OCI-LY3 (cell line): Measurements from ENCODE around the gene WBP1L.
A peak's percentile ranks its signal among the peaks of the same experiment; 100 is the strongest.

Experiments
- H2AFZ ChIP-seq: fragments of 200-600, 300-600 bp; shearing (Covaris generic); 2 replicates; pipeline ENCODE4 v1.6.0; 2014; ENCODE audit warnings: antibody characterized with exemption, low read depth, low read length
- H3K27ac ChIP-seq: fragments of 200-600, 300-600 bp; sonication (generic); 2 replicates; pipeline ENCODE4 v1.5.1; 2014; ENCODE audit warnings: mild to moderate bottlenecking, low read length, moderate library complexity, mixed read lengths
- H3K27me3 ChIP-seq: fragments of 200-600, 300-600 bp; sonication (generic); 2 replicates; pipeline ENCODE4 v1.6.1; 2014; ENCODE audit warnings: low read depth, low read length, mixed read lengths
- H3K36me3 ChIP-seq: fragments of 200-600, 300-600 bp; sonication (generic); replicated peaks from 2 replicates; pipeline ENCODE3; 2014; ENCODE audit warnings: low read depth, low read length, mixed read lengths
- H3K4me1 ChIP-seq: fragments of 300-600, 200-600 bp; sonication (generic); 2 replicates; pipeline ENCODE4 v1.6.1; 2014; ENCODE audit warnings: low read length, mixed read lengths
- H3K4me2 ChIP-seq: fragments of 200-600, 300-600 bp; sonication (generic); 2 replicates; pipeline ENCODE4 v1.6.1; 2014; ENCODE audit warnings: low read length, mixed read lengths
- H3K4me3 ChIP-seq: fragments of 300-600, 200-600 bp; sonication (generic); 2 replicates; pipeline ENCODE4 v1.5.1; 2014; ENCODE audit warnings: antibody characterized with exemption, mild to moderate bottlenecking, low read length, moderate library complexity
- H3K79me2 ChIP-seq: fragments of 300-600, 200-600 bp; shearing (Covaris generic); 2 replicates; pipeline ENCODE4 v1.6.1; 2014; ENCODE audit warnings: mild to moderate bottlenecking, low read length, mixed read lengths
- H3K9ac ChIP-seq: fragments of 300-600, 200-600 bp; shearing (Covaris generic); 2 replicates; pipeline ENCODE4 v1.6.0; 2014; ENCODE audit warnings: mild to moderate bottlenecking, low read length, moderate library complexity
- H3K9me3 ChIP-seq: fragments of 200-600, 300-600 bp; shearing (Covaris generic); 2 replicates; pipeline ENCODE4 v1.6.1; 2014; ENCODE audit warnings: low read length, mixed read lengths; ENCODE audit not compliant: insufficient read depth
- H4K20me1 ChIP-seq: fragments of 200-600, 300-600 bp; sonication (generic); 2 replicates; pipeline ENCODE4 v1.6.1; 2016; ENCODE audit warnings: low read length, mixed read lengths; ENCODE audit not compliant: insufficient read depth
- CTCF ChIP-seq: fragments of 200-600, 300-600 bp; sonication (generic); IDR thresholded peaks from 2 replicates; pipeline ENCODE4 v1.5.1; 2014; ENCODE audit warnings: antibody characterized with exemption, low read length, low read depth
- EZH2phosphoT487 ChIP-seq: fragments of 200-600 bp; shearing (Covaris generic); IDR thresholded peaks from 2 replicates; pipeline ENCODE4 v1.6.1; 2018; ENCODE audit warnings: antibody characterized with exemption, mixed run types, low read depth

Gene WBP1L

GRCh38 chr10:102765336-102765735, 21.6 kb downstream of the WBP1L start:
- Histone ChIP-seq H3K4me2 (no peak overlapping the region), H2AFZ (no peak overlapping the region), H3K4me1 (peaks cover 11% of the 10 kb centered on the region), H3K27me3 (no peaks in the 10 kb centered on the region), H3K79me2 (no peaks in the 10 kb centered on the region), H3K36me3 (no peaks in the 10 kb centered on the region), H3K9me3 (no peaks in the 10 kb centered on the region), H4K20me1 (no peaks in the 10 kb centered on the region), H3K9ac (no peak overlapping the region), H3K4me3 (no peak overlapping the region), H3K27ac (no peak overlapping the region)
- TF ChIP-seq CTCF (no peak), EZH2phosphoT487 (no peak)

GRCh38 chr10:102767428-102768160, 23.8 kb downstream of the WBP1L start:
- no peaks in the 10 kb centered on the region for H3K27me3 ChIP-seq
- H3K79me2 ChIP-seq = no peaks in the 10 kb centered on the region; the same call in 1 of the 2 replicates
- no peaks in the 10 kb centered on the region for H3K9me3 ChIP-seq
- H3K27ac ChIP-seq = no peak overlapping the region
- peaks cover 21% of the 10 kb centered on the region for H3K4me1 ChIP-seq
- H3K9ac ChIP-seq = no peak overlapping the region
- H3K4me2 ChIP-seq = peak overlapping the region; percentile 5; the same call in 1 of the 2 replicates
- TF ChIP-seq EZH2phosphoT487 (no peak), CTCF (no peak)
- no peaks in the 10 kb centered on the region for H4K20me1 ChIP-seq
- H3K4me3 ChIP-seq = no peak overlapping the region
- H2AFZ ChIP-seq = no peak overlapping the region
- H3K36me3 ChIP-seq = no peaks in the 10 kb centered on the region

- TF ChIP-seq CTCF = no peak
- no peak for TF ChIP-seq EZH2phosphoT487
- Histone ChIP-seq H4K20me1 (peaks cover 8% of the 10 kb centered on the region; the same call in 1 of the 2 replicates), H3K4me2 (no peak overlapping the region), H3K79me2 (no peaks in the 10 kb centered on the region; the same call in 1 of the 2 replicates), H3K9me3 (no peaks in the 10 kb centered on the region), H3K4me3 (no peak overlapping the region), H3K27me3 (no peaks in the 10 kb centered on the region), H2AFZ (no peak overlapping the region), H3K27ac (no peak overlapping the region), H3K9ac (no peak overlapping the region), H3K4me1 (peaks cover 39% of the 10 kb centered on the region), H3K36me3 (no peaks in the 10 kb centered on the region)
Observed at GRCh38 chr10:102769375-102770107, 25.8 kb downstream of the WBP1L start.

- no peak overlapping the region for H3K9ac ChIP-seq
Observed at GRCh38 chr10:102770108-102770482, 26.3 kb downstream of the WBP1L start.

More at GRCh38 chr10:102770108-102770482, 26.3 kb downstream of the WBP1L start:
- Histone ChIP-seq H3K4me2 (no peak overlapping the region), H4K20me1 (peaks cover 8% of the 10 kb centered on the region; the same call in 1 of the 2 replicates), H3K79me2 (no peaks in the 10 kb centered on the region; the same call in 1 of the 2 replicates), H3K27me3 (no peaks in the 10 kb centered on the region), H3K36me3 (no peaks in the 10 kb centered on the region), H2AFZ (no peak overlapping the region), H3K4me1 (peaks cover 39% of the 10 kb centered on the region), H3K27ac (no peak overlapping the region), H3K4me3 (no peak overlapping the region), H3K9me3 (no peaks in the 10 kb centered on the region)
- TF ChIP-seq EZH2phosphoT487 = no peak
- no peak for TF ChIP-seq CTCF
